NCI-H2171 (cell line): Measurements from ENCODE around the gene MMS19.
"Not testable (repeated sequence)": the region's sequence is repeated elsewhere in the genome, so short reads cannot be mapped to it uniquely, and the experiment has no call there.

Experiments
- DNase-seq: peaks from one replicate; lab custom pipeline; 2025; lab: John Stamatoyannopoulos, UW

The MMS19 gene

GRCh38 chr10:97425964-97426775 is 72.1 kb downstream of the MMS19 start, which contains the start of gene PGAM1:
Gene PGAM1 (plus strand): TSS chr10:97426191. CDS start chr10:97426308, 117 bp downstream.
- DNase-seq: peak; percentile 65

GRCh38 chr10:97423757-97424098 is 74.5 kb downstream of the MMS19 start:
- not testable (repeated sequence) for DNase-seq

- no peak for DNase-seq
Measured at GRCh38 chr10:97416565-97416964, 81.7 kb downstream of the MMS19 start.

- DNase-seq: no peak
Measured at GRCh38 chr10:97412891-97413304, 85.3 kb downstream of the MMS19 start.

- DNase-seq: no peak
Measured at GRCh38 chr10:97411406-97411805, 86.8 kb downstream of the MMS19 start.

- no peak for DNase-seq
Measured at GRCh38 chr10:97408496-97408992, 89.7 kb downstream of the MMS19 start.
